ENCODE data around the gene GPR89A.
"Not testable (repeated sequence)": the region's sequence is repeated elsewhere in the genome, so short reads cannot be mapped to it uniquely, and the experiment has no call there.

Gene GPR89A

DNA sequence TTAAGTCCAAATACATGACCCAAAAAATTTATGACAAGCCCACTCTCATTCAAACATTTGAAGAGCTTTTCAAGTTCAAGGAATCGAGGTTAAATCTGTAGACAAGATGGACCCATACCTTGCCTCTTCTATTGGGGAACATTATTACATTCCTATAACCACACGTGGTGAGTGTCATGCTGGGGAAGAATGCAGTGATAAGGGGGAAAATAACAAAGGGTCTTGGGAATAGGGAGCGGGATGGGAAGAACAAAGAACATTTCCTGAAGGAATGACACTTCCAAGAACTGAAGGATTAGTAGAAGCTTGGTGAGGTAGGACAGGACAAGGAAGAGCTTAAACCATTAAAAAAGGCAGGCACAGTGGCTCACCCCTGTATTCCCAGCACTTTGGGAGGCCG is 80.5 kb downstream of the GPR89A start:
- DNase-seq: no peak

DNA sequence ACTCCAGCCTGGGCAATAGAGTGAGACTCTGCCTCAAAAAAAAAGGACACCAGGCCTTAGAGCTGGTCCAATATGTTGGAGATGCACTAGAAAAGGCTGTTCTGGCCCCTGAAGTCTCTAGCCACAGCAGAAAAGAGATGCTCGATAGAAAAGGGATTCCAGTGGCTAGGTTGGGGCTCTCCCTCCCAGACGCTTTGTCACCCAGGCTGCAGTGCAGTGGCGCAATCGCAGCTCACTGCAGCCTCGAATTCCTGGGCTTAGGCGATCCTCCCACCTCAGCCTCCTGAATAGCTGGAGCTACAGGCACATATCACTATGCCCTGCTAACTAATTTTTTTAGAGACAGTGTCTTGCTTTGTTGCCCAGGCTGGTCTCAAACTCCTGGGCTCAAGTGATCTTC is 81.1 kb downstream of the GPR89A start:
- DNase-seq: no peak

DNA sequence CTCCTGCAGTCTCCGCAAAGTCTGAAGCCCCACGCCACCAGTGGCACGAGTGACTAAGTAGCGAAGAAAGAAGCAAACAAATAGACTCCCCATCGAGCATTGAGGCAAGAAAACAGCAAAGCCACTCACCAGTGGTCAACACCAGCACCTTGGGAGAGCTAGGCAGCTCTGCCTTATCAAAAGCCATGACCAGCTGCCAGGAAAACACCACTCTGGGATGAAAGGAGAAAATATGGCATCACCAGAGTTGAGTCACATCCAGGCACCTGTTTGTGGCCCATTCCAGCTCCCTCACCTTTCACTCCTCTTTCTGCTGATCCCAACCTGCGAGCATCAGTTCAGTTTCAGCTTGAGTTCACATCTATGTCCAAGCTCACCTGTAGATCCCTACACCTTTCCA is 82.1 kb downstream of the GPR89A start:
- no peak for DNase-seq

DNA sequence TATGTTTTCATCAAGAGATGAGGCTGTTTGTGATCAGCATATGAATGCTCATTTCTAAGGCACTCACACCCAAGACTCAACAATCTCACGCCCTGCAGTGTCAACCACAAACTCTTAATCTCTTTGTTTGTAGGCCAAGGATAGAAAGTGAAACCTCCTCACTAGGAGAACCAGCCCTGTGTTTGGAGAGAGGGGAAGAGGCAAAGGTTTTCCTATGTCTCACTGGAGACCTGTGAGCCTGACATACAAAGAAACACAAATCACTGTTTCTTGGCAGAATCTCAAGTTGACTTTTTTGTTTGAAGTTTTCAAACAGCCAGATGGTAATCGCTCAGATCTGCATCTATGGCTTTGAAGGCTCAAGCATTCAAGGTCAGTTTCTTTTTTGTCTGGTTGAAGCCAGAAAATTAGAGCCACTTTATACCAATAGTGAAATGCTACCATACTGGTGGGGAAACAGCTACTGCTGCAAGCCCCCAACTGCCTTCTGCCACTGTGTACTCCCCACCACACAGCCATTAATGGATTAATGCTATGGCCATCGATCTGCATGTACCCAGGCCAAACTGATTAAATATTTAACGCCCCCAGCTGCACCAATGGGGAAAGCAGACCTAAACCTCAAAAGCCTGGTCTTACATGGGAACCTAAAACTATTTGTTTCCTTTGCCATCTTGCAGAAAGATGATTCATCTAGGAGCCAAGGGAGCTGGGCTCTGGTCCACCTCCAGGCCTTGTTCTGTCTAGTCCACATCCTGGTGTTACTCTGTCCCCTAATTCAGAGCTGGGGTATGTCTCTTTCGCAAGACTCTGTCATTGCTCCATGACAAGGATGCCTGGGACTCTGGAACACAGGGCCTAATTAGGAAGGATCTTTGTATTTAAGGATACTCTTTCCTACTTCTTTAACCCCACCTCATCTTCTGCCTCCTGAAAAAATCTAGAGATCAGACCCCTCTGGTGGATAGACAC is 83.1 kb downstream of the GPR89A start:
- peak; percentile 6 for DNase-seq

DNA sequence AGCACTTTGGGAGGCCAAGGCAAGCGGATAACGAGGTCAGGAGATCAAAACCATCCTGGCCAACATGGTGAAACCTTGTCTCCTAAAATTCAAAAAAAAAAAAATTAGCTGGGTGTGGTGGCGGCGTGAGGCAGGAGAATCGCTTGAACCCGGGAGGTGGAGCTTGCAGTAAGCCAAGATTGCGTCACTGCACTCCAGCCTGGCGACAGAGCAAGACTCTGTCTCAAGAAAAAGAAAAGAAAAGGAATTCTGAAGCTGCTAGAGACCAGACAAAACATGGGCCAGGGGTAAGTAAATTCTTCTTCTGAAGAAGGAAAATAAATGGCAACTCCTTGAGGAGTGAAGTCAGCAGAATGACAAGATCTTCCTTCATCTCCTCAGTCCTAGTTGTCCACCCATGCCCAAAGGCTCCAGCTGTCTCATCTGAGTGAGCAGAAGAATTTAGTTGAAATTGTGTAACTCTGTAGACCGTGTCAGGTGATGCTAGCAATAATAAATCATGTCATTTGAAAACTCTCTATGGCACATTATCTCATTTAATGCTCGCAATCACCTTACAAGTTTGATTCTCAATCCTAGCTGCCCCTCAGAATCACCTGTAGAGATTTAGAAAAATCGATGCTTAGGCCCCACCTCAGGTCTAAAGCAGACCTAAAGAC is 85.1 kb downstream of the GPR89A start:
- DNase-seq: no peak

DNA sequence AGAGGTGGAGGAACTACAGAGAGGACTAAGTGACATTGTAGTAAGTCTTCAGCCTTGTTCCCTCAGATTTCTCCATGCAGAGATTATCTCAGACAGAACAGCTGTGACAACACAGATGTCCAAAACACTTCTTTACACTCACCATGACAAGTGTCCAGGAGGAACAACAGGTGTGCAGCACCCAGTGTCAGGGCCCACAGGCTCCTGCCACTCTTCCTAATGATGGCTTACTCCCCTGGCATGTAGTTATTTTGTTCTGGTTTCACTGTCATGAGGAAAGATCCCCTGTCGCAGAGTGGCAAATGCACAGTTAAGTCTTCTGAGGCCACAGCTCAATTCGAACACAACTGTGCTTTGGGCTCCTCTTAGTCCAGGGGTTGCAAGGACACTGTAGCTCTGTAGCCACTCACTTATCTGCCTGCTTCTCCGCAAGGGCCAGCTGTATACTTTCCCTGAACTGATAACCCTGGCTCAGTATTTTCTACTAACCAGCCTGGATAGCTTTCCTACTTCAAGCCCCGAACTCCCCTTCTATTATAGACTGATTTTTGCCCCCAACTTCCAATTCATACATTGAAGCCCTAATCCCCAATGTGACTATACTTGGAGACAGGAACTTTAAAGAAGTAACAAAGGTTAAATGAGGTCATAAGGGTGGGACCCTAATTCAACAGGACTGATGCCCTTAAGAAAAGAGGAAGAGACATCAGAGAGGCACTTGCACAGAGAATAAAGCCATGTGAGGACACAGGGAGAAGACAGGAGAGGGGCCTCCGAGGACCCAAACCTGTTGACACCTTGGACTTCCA is 88.2 kb downstream of the GPR89A start:
- DNase-seq: no peak

DNA sequence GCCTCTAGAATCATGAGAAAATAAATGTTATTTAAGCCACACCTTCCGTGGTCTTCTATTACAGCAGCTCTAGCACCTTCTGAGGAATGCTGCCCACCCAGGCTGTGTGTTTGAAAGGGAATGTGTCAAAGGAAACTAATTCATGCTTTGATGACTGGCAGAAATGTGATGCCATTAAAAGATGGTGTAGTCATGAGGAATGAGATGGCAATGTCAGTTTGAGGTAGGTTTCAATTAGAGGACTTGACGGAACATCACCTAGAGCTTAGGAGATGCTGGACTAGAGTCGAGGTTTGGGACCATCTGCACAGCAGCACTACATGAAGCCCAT is 88.8 kb downstream of the GPR89A start:
- DNase-seq: no peak

DNA sequence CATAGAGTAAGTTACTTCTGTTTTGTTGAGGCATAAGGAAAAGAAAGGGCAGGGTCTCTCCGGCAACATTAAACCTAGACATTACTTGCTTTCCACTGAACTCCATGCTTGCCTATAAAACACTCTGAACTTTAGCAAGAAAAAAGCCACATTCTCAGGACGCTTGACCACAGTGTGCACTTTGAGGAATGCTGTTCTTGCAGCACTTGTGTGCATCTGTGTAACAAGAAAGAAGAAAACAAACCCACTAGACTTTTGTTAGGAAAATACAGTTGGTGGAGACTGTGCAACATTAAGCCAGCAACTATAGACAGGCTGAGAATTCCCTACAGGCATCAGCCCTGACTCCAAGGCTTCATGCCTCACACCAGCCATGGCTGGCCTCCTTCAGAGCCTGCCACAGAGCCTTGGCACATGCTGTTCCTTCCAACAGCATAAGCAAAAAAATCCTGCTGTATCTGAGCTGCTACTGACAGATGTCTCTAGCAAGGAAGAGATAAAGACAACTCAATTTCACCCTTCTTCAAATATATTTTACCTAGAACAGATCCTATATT is 93.6 kb downstream of the GPR89A start:
- no peak for DNase-seq

DNA sequence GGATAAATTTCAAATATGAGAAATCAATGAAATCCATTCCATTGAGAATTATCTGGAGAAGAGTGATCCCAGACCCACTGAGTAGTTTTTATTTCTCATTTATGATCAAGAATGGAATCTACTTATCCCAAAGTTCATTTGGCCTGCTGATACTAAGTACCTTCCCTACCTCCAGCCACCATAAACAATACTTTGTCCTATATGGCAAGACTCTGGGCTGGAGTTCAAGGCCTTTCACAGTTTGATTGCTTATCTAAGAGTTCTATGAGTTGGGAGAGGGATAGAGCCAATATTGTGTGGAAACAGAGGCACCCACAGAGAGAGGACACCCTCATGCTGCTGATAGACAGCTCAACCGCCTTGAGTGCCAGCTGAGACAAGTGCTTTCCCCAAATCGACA is 94.3 kb downstream of the GPR89A start:
- DNase-seq: no peak

DNA sequence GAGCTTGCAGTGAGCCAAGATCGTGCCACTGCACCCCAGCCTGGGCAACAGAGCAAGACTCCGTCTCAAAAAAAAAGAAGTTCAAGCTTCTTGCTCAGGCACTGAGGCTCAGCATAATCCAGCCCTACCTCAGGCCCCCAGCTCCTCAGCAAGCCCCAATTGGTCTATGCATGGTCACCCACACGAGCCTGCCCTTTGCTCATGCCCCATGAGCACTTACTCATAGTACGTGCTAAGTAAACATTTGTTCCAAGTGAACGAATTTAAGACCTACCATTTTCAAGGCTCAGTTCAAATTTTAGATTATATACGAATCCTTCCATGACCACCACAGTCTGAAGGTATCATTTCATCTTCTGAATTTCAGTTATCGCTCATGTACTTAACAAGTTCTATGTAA is 95.0 kb downstream of the GPR89A start:
- DNase-seq: no peak

DNA sequence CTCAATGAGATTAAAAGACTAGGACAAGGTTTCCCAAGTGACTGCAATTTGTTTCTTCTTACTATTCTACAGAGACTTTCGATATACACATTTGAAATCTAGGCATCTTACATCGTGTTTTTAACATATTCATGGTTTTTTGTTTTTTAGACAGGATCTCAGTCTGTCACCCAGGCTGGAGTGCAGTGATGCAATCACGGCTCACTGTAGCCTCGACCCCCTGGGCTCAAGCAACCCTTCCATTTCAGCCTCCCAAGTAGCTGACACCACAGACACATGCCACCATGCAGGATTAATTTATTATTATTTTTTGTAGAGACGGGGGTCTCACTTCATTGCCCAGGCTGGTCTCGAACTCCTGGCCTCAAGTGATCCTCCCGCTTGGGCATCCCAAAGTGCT is 97.8 kb downstream of the GPR89A start:
- DNase-seq: no peak

DNA sequence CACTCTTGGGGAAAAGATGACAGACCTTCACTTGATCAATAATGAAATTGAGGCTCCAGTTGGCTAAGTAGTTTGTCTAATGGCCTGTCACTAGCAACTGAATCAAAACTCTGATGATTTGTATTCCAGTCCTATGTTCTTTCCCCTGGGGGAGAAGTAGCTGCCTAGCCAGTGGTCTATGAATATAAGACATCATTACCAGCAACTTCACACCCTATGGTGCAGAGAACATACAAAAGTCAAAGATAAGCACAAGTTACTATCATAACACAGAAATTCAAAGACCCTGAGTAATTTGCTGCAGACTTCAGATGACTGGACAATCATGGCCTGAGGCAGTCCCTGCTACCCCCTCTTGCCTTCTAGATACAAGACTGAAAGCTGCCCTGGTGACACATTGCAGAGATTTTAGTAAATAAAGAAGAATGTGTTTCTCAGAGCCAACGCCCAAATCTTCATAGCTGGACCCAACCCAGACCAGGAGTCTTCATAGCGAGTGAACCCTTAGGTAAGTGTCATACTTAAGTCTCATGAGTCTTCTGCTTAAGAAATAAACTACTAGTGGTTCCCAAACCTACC is 98.4 kb downstream of the GPR89A start:
- no peak for DNase-seq

DNA sequence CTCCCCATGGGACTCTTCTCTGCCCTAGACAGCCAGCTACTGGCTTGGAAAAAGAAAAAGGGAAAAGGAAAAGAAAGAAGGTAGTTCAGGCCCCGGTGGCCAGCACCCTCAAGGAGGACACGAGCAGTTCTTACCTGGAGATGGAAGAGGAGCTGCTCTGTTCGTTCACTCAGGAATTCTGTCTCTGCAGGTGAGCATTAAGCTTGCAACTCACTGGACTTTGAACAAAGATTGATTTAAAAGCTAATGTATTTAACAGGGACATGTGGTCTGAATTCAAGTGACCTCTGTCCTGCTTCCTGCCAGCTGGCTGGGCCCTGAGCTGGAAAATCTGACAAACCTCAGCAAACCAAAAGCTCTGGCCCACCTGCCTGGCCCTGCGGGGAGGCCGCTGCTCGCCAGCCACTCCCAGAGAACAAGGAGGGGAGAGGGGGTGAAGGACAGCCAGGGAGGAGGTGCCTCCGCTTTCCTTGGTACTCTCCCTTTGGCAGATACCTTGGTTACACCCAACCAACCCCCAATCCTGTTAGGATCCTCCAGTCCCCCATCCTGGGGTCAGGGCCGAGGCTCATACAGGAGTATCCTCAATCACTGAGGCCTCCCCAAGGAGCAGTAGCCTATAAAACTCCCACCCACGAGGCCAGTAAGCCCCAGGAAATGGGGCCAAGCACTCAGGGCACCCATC is 99.5 kb downstream of the GPR89A start, which contains the start of gene PDZK1:
Gene PDZK1, minus strand, starts transcription at position 186 of the 685 bp plus-strand sequence. CDS start 19,347 bp downstream, outside the sequence.
- DNase-seq: no peak

DNA sequence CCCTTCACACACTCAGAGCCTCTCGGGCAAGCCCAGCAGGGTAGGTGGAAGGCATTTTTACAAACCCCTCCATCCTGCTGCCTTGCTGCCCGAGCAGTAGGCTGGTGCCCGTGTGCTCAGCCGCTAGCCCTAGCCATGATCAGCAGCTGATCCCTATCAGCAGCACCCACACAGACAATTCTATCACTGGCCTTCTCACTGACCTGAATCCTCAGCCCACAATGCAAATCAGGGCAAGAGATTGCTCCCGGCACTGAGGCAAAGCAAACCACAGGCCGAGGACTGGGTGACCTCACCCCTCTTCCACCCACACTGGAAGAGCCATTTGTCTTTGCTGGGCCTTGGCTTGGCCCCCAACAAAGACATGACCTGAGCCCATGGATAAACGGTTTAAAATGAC is 100.3 kb downstream of the GPR89A start:
- no peak for DNase-seq

DNA sequence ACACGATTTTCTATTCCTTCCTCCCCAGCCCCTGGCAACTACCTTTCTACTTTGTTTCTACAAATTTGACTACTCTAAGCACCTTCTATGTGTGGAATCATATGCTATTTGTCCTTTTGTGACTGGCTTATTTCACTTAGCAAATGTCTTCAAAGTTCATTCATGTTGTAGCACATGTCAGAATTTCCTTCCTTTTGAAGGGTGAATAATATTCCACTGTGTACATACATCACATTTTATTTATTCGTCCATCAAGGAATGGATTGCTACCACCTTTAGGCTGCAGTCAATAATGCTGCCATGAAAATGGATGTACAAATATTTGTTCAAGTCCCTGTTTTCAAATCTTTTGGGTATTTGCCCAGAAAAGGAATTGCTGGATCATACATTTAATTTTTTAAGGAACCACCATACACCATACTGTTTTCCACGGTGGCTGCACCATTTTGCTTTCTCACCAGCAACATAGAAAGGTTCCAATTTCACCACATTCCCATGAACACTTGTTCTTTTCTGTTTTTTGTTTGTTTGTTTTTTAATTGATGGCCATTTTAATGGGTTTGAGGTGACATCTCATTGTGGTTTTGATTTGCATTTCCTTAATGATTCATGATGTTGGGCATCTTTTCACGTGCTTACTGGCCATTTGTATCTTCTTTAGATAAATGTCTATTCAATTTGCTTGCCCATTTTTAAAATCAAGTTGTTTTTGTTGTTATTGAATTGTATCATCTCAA is 102.7 kb downstream of the GPR89A start:
- DNase-seq: no peak

DNA sequence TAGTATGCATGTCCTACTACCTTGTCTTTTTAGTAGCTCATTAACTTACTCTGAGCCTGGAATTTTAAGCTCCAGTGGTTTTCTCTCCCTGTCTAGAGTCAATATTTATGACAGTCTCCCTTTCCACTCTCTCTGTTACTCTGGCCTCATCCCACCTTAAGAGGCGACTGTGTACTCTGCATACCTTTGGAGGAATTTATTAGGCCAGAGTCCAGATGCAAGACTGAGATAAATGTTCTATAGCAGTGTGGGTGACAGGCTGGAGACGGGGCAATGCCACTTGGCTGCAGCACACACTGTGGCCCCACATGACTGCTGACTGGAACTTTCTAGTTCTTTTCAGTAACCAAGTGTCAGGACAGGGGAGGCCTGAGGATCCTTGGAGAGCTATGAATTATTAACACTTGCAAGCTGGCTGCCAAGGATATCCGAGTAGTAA is 103.4 kb downstream of the GPR89A start:
- DNase-seq: no peak

DNA sequence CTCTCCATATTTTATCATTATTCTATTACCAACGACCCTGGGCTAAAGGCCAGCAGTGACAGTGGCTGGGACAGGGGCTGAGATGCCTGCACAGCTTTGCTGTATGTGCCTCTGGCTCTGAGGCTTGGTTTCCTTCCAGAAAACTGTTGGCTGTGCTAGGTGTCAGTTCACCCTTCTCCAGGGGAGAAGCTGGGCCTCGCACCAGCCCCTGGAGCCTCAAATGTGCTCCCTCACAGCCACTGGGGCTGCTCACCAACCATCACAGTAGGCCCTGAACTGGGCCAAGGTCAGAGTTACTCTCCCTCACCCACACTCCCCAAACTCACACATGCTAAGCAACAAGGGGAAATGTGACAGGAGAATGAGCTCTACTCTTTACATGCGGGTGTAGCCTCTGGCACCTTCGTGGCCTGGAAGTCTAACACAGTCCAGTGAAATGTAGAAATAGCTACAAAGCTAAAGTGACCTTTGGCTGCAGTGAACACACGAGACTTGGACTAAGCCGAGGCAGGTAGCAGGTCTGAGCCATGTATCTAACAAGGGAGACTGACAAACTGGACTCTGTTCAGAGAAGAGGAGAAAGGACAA is 106.8 kb downstream of the GPR89A start:
- DNase-seq: no peak

DNA sequence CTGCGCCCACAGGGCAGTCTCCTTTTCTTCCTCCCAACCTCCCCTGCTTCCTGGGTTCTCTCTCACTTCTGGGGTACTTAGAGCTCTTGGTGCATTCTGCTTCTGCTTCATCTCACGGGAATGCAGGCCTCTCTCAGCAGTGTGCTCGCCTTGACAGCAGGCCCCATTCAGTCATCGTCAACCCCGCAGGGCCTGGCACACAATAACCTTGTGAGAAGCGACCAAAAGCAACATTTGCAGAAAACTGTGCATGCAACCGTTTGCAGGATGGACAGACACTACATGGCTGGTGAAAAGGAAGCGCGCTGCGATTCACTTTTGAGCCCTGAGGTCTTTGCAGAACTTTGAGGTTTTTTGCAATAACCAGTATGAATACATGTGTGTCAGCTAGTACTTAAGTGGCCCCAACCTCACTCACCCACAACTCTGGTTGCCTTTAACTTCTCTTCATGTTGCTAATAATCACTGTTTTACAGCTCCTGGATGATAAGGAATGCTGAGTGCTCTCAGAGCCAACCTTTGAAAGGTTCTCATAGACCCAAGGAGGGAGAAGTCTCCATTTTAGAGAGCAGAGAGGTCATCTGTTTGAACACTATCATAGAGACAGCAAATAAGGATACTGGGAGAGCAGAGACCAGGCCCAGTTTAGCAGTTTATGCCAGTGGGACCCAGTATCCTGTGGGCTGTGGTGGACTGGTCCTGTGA is 109.0 kb downstream of the GPR89A start:
- DNase-seq: no peak

DNA sequence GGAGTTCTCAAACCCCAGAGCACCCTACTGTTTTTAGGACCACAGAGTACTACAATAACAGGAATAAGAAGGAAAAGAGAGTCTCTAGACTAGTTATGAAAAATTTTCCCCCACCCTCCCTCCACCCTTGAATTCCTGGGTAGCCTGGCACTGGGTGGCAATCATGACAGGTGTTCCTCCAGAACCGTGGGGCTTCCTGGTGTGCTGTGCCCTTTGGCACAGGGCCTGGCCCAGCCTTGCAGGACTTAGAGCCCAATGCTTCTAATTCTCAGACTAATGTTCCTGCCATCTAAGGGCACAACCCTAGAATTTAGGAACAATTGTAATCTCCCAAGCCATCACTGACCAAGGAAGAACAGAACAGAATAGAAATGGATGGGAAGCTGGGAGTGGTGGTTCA is 110.0 kb downstream of the GPR89A start:
- no peak for DNase-seq

DNA sequence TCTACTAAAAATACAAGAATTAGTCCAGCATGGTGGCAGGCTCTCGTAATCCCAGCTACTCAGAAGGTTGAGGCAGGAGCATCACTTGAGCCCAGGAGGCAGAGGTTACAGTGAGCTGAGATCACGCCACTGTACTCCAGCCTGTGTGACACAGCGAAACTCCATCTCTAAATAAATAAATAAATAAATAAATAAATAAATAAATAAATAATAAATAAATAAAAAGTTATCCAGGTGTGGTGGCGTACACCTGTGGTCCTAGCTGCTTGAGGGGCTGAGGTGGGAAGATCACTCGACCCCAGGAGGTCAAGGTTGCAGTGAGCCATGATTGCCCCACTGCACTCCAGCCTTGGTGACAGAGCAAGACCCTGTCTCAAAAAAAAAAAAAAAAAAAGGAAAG is 110.7 kb downstream of the GPR89A start:
- DNase-seq: not testable (repeated sequence)

All from NCI-H446 treated with DMSO at 0.1 percent for 48 hours (cell line).